Activated CD4-positive, alpha-beta memory T cell treated with anti-CD3 and anti-CD28 coated beads, Interleukin-2, amount 10 ng/mL, durations not matched to agents 7 days and 5 days (primary cell): ENCODE measurements around the gene DPP6. TPM values are rescaled to one million over a fixed set of nuclear protein-coding genes. Genes with fewer than 3 reads are reported as not detected.

Experiments used
- CTCF ChIA-PET: fragments of 350-600 bp; sonication (Branson Sonifier 250); formaldehyde crosslinking; loops from one replicate; lab custom pipeline; 2021; ENCODE audit warnings: antibody characterized with exemption, inconsistent platforms; lab: Charles Lee
- POLR2A ChIA-PET: fragments of 350-600 bp; sonication (Branson Sonifier 250); formaldehyde crosslinking; loops from one replicate; lab custom pipeline; 2021; ENCODE audit warnings: antibody characterized with exemption; lab: Charles Lee
- DNase-seq: peaks from one replicate; pipeline ENCODE4 v3.0.0-alpha.2; 2020
- H3K27ac Mint-ChIP-seq: one replicate; pipeline ENCODE4 v1.8.0; 2021; ENCODE audit warnings: mild to moderate bottlenecking, mixed read lengths
- H3K27me3 Mint-ChIP-seq: one replicate; pipeline ENCODE4 v1.8.0; 2021; ENCODE audit warnings: mixed read lengths
- H3K36me3 Mint-ChIP-seq: one replicate; pipeline ENCODE4 v1.8.0; 2021; ENCODE audit warnings: low read depth, mixed read lengths
- H3K4me1 Mint-ChIP-seq: one replicate; pipeline ENCODE4 v1.8.0; 2021; ENCODE audit warnings: mixed read lengths
- H3K4me3 Mint-ChIP-seq: one replicate; pipeline ENCODE4 v1.8.0; 2021; ENCODE audit warnings: mild to moderate bottlenecking, mixed read lengths
- H3K9me3 Mint-ChIP-seq: one replicate; pipeline ENCODE4 v1.8.0; 2021; ENCODE audit warnings: mixed read lengths
- total RNA-seq, 2 experiments: library from RNA; stranded (reverse); gene quantifications; one replicate each; pipeline ENCODE4 v1.2.3, GENCODE V29; 2021

Gene DPP6
- total RNA-seq, 2 experiments from 2014 or later: not detected

DNA sequence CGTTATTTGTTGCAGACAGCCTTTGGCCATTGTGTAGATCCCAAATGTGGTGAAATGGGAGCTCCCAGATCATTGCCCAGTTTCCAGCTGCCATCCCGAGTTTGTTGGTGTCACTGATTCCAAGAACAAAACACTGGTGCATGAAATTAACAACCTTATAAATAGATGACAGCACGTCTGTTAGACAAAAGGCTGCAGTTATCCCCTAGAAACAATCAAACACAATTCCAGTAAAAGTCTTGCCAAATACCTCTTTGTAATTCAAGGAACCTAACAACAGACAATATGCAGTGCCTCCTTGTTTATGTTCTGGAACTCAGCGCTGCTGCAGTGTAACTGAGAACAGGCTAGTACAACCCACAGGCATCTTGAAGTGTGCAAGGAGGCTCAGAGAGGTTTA lies 546.2 kb downstream of the DPP6 start:
- H3K9me3 Mint-ChIP-seq: no peaks in the 10 kb centered on the region
- H3K27ac Mint-ChIP-seq: no peak overlapping the region
- ChIA-PET CTCF (no interaction called here), POLR2A (no interaction called here)
- no peaks in the 10 kb centered on the region for H3K36me3 Mint-ChIP-seq
- H3K4me3 Mint-ChIP-seq: no peak overlapping the region
- H3K27me3 Mint-ChIP-seq: no peaks in the 10 kb centered on the region
- no peaks in the 10 kb centered on the region for H3K4me1 Mint-ChIP-seq
- no peak for DNase-seq

DNA sequence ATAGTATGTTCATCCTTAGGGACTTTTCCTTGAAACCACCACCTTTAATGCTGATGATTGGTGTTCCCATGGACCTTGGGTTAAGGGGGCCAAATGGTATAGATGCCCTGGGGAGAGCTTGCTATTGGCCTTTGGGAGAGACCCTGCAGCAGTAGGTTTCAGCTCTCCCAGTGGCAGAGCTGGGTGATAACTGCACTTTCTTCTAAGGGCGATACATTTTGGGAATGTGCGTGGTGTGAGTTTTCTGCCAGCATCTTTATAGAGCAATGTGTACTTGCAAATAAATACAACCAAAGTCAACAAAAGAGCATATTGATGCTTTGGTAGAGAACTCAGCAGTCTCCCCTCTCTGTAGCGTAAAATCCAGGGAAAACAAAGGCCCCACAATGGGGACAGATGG lies 546.7 kb downstream of the DPP6 start:
- no peak for DNase-seq
- no peak overlapping the region for H3K27ac Mint-ChIP-seq
- no peaks in the 10 kb centered on the region for H3K9me3 Mint-ChIP-seq
- no peaks in the 10 kb centered on the region for H3K4me1 Mint-ChIP-seq
- ChIA-PET POLR2A (no interaction called here), CTCF (no interaction called here)
- no peaks in the 10 kb centered on the region for H3K27me3 Mint-ChIP-seq
- no peaks in the 10 kb centered on the region for H3K36me3 Mint-ChIP-seq
- no peak overlapping the region for H3K4me3 Mint-ChIP-seq

GRCh38 chr7:154610903-154611302 lies 558.7 kb downstream of the DPP6 start:
- ChIA-PET POLR2A (no interaction called here), CTCF (no interaction called here)
- H3K4me3 Mint-ChIP-seq: no peak overlapping the region
- no peak overlapping the region for H3K27ac Mint-ChIP-seq
- H3K9me3 Mint-ChIP-seq: peaks cover 2% of the 10 kb centered on the region
- H3K27me3 Mint-ChIP-seq: no peaks in the 10 kb centered on the region
- H3K4me1 Mint-ChIP-seq: no peaks in the 10 kb centered on the region
- DNase-seq: no peak
- no peaks in the 10 kb centered on the region for H3K36me3 Mint-ChIP-seq

DNA sequence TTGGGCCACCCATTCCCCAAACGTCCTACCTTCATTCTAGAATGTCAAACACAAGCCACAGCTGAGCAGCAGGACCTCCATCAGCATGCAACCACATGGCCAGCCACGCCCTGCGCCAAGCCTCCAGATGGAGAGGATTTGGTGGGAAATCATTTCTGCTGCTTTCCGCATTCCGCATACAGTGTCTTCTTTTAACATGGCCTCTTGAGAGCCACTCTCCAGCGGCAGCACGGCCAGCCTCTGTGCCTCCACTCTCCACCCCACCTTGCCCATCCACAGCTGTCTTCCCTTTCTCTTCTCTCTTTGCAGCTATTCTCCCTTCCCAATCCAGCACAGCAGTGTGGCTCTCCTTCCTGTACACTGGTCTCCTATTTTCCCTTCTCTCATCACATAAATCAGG lies 561.6 kb downstream of the DPP6 start:
- DNase-seq: no peak
- H3K36me3 Mint-ChIP-seq: no peaks in the 10 kb centered on the region
- H3K27me3 Mint-ChIP-seq: no peaks in the 10 kb centered on the region
- H3K27ac Mint-ChIP-seq: no peak overlapping the region
- CTCF ChIA-PET: no interaction called here
- no peaks in the 10 kb centered on the region for H3K4me1 Mint-ChIP-seq
- POLR2A ChIA-PET: no interaction called here
- H3K4me3 Mint-ChIP-seq: no peak overlapping the region
- peaks cover 2% of the 10 kb centered on the region for H3K9me3 Mint-ChIP-seq

- ChIA-PET CTCF (no interaction called here), POLR2A (no interaction called here)
- Mint-ChIP-seq H3K36me3 (no peaks in the 10 kb centered on the region), H3K4me3 (no peak overlapping the region), H3K27ac (no peak overlapping the region), H3K9me3 (peaks cover 4% of the 10 kb centered on the region), H3K4me1 (no peaks in the 10 kb centered on the region), H3K27me3 (no peaks in the 10 kb centered on the region)
- no peak for DNase-seq
These were observed 568.0 kb downstream of the DPP6 start for GRCh38 chr7:154620141-154620755.

GRCh38 chr7:154623399-154623798 lies 571.2 kb downstream of the DPP6 start:
- H3K27me3 Mint-ChIP-seq: no peaks in the 10 kb centered on the region
- POLR2A ChIA-PET: no interaction called here
- no peak overlapping the region for H3K4me3 Mint-ChIP-seq
- no peaks in the 10 kb centered on the region for H3K36me3 Mint-ChIP-seq
- H3K9me3 Mint-ChIP-seq: peaks cover 5% of the 10 kb centered on the region
- no peaks in the 10 kb centered on the region for H3K4me1 Mint-ChIP-seq
- no peak for DNase-seq
- CTCF ChIA-PET: no interaction called here
- H3K27ac Mint-ChIP-seq: no peak overlapping the region

DNA sequence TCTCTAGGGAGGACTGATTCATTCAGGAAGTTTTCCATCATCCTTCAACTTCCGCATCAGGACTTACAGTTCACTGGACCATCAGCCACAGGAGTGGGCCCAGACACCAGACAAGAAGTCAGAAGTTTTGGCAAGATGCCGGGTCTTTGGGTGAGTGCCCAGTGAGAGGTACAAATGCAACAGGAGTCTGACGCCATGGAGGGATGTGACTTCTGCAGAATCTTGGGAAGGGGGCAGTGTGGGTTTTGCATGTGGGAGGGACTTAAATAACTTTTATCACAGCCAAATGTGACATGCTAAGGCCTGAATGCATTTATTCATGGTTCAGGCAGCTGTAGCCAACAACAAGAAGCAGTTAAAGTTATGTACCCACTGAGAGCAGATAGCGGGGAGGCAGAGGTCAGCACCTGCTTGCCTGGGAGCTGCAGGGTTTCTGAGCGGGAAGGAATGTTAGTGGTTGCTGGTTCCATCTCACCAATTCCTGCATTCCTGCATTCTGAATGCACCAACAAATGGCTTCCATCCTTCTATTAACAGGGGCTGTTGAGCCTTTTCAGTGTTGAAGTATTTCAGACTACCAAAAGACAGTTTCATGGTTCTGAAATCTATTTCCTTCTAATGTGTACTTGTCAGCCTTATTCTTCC lies 575.6 kb downstream of the DPP6 start:
- H3K9me3 Mint-ChIP-seq: peaks cover 9% of the 10 kb centered on the region
- H3K4me1 Mint-ChIP-seq: no peaks in the 10 kb centered on the region
- no peaks in the 10 kb centered on the region for H3K27me3 Mint-ChIP-seq
- ChIA-PET CTCF (no interaction called here), POLR2A (no interaction called here)
- H3K4me3 Mint-ChIP-seq: no peak overlapping the region
- no peaks in the 10 kb centered on the region for H3K36me3 Mint-ChIP-seq
- no peak for DNase-seq
- no peak overlapping the region for H3K27ac Mint-ChIP-seq

DNA sequence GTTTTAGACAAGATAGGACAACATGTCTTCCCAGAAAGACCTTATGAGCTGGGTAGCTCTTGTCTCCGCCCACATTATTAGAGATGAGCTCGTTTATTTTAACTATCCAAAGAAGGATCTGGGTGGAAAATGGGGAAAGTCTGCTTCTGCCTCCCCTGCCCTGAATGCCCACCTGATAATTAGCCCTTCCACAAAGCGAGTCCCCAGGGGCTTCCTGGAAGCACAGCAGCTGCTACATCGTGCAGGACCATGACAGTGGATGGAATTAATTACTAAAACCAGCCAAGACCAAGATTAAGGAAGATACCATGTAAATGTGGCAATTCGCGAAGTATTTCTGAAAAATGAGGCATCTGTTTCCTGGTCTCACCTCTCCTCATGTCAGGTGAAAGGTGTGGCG lies 576.4 kb downstream of the DPP6 start:
- no peak overlapping the region for H3K27ac Mint-ChIP-seq
- no peak overlapping the region for H3K4me3 Mint-ChIP-seq
- peaks cover 5% of the 10 kb centered on the region for H3K9me3 Mint-ChIP-seq
- DNase-seq: no peak
- no peaks in the 10 kb centered on the region for H3K27me3 Mint-ChIP-seq
- no peaks in the 10 kb centered on the region for H3K36me3 Mint-ChIP-seq
- H3K4me1 Mint-ChIP-seq: no peaks in the 10 kb centered on the region
- ChIA-PET POLR2A (no interaction called here), CTCF (no interaction called here)

DNA sequence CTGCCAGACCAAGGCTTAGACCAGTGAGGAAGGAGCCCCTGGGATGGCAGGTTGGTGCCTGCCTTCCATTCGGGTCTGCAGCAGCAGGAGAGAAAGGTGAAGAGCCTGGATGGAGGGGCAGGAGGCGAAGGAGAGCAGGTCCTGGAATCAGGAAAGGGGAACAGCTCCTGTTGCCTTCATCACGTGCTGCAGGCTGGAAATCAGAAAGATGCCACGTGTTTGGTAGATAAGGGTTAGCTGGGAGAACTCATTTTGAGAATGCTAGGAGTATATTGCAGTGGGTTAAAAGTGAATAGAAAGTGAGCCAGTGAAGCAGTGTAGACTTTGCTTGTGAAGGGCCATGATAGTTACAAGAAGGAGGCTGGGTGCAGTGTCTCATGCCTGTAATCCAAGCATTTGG lies 579.0 kb downstream of the DPP6 start:
- Mint-ChIP-seq H3K4me1 (no peaks in the 10 kb centered on the region), H3K27me3 (no peaks in the 10 kb centered on the region), H3K27ac (no peak overlapping the region), H3K36me3 (no peaks in the 10 kb centered on the region), H3K9me3 (peaks cover 8% of the 10 kb centered on the region), H3K4me3 (no peak overlapping the region)
- ChIA-PET POLR2A (no interaction called here), CTCF (no interaction called here)
- no peak for DNase-seq

DNA sequence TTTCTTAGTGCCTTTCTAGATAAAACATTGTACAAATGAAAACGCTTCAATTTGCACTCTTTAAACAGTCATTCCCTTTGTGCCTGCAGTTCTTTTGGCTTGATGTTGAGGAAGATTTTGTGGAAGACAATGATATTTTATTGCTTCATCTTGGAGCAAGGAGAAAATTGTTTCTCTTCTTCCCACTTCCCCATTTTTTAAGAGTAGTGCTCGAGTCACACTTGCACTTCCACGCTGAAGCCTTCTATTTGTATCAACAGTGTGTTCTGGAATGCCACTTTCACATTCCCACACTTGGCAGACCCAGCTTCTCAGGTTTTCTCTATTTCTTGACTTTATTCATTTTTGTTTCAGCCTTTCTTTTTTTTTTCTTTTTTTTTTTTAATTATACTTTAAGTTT lies 581.4 kb downstream of the DPP6 start:
- H3K27ac Mint-ChIP-seq: no peak overlapping the region
- no peaks in the 10 kb centered on the region for H3K4me1 Mint-ChIP-seq
- CTCF ChIA-PET: no interaction called here
- peaks cover 11% of the 10 kb centered on the region for H3K9me3 Mint-ChIP-seq
- POLR2A ChIA-PET: no interaction called here
- no peak overlapping the region for H3K4me3 Mint-ChIP-seq
- no peaks in the 10 kb centered on the region for H3K36me3 Mint-ChIP-seq
- no peaks in the 10 kb centered on the region for H3K27me3 Mint-ChIP-seq
- no peak for DNase-seq

DNA sequence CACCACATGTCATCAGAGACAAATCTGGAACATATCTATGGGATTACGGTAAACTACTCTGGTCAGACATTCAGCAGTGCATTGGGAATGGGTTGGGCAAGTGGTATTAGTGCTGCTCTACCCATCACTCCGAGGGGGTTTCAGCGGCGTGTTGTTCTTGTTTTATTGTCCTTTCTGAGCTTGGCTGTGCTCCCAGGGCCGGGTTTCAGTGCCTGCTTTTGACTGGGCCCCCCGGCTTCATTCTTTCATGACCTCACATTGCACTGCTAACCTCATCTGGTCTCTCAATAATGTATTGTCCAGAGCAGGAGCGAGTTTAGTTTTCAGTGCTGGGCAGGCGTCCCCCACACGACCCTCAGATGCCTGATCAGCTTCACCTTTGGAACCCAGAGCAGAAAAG lies 586.1 kb downstream of the DPP6 start:
- DNase-seq: no peak
- Mint-ChIP-seq H3K27me3 (no peaks in the 10 kb centered on the region), H3K27ac (no peak overlapping the region), H3K4me1 (no peaks in the 10 kb centered on the region), H3K36me3 (no peaks in the 10 kb centered on the region), H3K9me3 (peaks cover 11% of the 10 kb centered on the region), H3K4me3 (no peak overlapping the region)
- POLR2A ChIA-PET: no interaction called here
- CTCF ChIA-PET: no interaction called here

GRCh38 chr7:154640266-154640865 lies 588.2 kb downstream of the DPP6 start:
- Mint-ChIP-seq H3K4me1 (no peaks in the 10 kb centered on the region), H3K36me3 (no peaks in the 10 kb centered on the region), H3K27ac (no peak overlapping the region), H3K27me3 (no peaks in the 10 kb centered on the region), H3K4me3 (no peak overlapping the region), H3K9me3 (peaks cover 9% of the 10 kb centered on the region)
- CTCF ChIA-PET: no interaction called here
- DNase-seq: no peak
- POLR2A ChIA-PET: no interaction called here

GRCh38 chr7:154640917-154641316 lies 588.7 kb downstream of the DPP6 start:
- DNase-seq: no peak
- POLR2A ChIA-PET: no interaction called here

GRCh38 chr7:154644366-154644765 lies 592.2 kb downstream of the DPP6 start:
- H3K36me3 Mint-ChIP-seq: no peaks in the 10 kb centered on the region

More at GRCh38 chr7:154640917-154641316, 588.7 kb downstream of the DPP6 start:
- Mint-ChIP-seq H3K27me3 (no peaks in the 10 kb centered on the region), H3K36me3 (no peaks in the 10 kb centered on the region), H3K27ac (no peak overlapping the region), H3K4me1 (no peaks in the 10 kb centered on the region), H3K4me3 (no peak overlapping the region), H3K9me3 (peaks cover 11% of the 10 kb centered on the region)
- CTCF ChIA-PET: no interaction called here

More at GRCh38 chr7:154644366-154644765, 592.2 kb downstream of the DPP6 start:
- H3K27me3 Mint-ChIP-seq: no peaks in the 10 kb centered on the region
- H3K9me3 Mint-ChIP-seq: peaks cover 4% of the 10 kb centered on the region
- H3K4me3 Mint-ChIP-seq: no peak overlapping the region
- H3K27ac Mint-ChIP-seq: no peak overlapping the region
- CTCF ChIA-PET: no interaction called here
- POLR2A ChIA-PET: no interaction called here
- no peaks in the 10 kb centered on the region for H3K4me1 Mint-ChIP-seq
- no peak for DNase-seq
